HepG2 (cell line): ENCODE measurements around the gene TFAP2C. TPM values are rescaled to one million over a fixed set of nuclear protein-coding genes. Genes with fewer than 3 reads are reported as not detected.

ENCODE experiments used
- ATAC-seq: fragments of 200-7000 bp; cut with Tn5 transposase; 3 replicates; pipeline ENCODE4 v1.9.1; 2020; ENCODE audit warnings: mild to moderate bottlenecking, moderate library complexity
- BruUV-seq: library from RNA; stranded (reverse); fragments of 400-500 nt; replicated peaks from 2 replicates; lab custom pipeline; 2021; lab: Mats Ljungman, UMichigan
- CTCF ChIA-PET: fragments of 300-600 bp; formaldehyde crosslinking; extraction: SDS; loops from one replicate; lab custom pipeline; 2021; ENCODE audit warnings: low total read pairs, inconsistent platforms, low intra/inter-chr PET ratio; lab: Yijun Ruan, JAX
- POLR2A ChIA-PET: fragments of 350-600 bp; sonication (Branson Sonifier 250); formaldehyde crosslinking; loops from one replicate; lab custom pipeline; 2020; ENCODE audit warnings: antibody characterized with exemption, inconsistent platforms; lab: Yijun Ruan, JAX
- DNase-seq: peaks from one replicate; pipeline ENCODE4 v3.0.0-alpha.2; 2015; ENCODE audit warnings: low spot score
- FAIRE-seq: peaks from 3 replicates; lab custom pipeline; 2011; peaks lifted over from hg19 to GRCh38; lab: Jason Lieb, UNC
- H2AFZ ChIP-seq: one replicate; pipeline ENCODE4 v1.6.1; 2011; ENCODE audit warnings: low read length, inconsistent platforms
- H3K27ac ChIP-seq: fragments of 300-600 bp; 3 replicates; pipeline ENCODE4 v1.8.0; 2011; ENCODE audit warnings: mixed run types, mild to moderate bottlenecking, mixed read lengths, low read length, inconsistent platforms; ENCODE audit not compliant: insufficient read depth; ENCODE audit errors: extremely low read length
- H3K27me3 ChIP-seq, 2 experiments: fragments of 200-600 bp in 1 of 2; 2 replicates in 1 of 2; 3 replicates in 1 of 2; pipeline versions ENCODE4 v1.6.0 to v1.8.0; 2011; ENCODE audit warnings: low read length in 2 of 2, mild to moderate bottlenecking in 2 of 2, moderate library complexity in 2 of 2, inconsistent platforms in 1 of 2; ENCODE audit not compliant: insufficient read depth in 2 of 2, control insufficient read depth in 1 of 2
- H3K36me3 ChIP-seq, 2 experiments: fragments of 200-600 bp in 1 of 2; replicated peaks in 1 of 2; 2 replicates in 1 of 2; 3 replicates in 1 of 2; pipeline versions ENCODE4 v1.5.1 to v1.8.0; 2011; ENCODE audit warnings: low read length in 2 of 2, inconsistent platforms in 1 of 2; ENCODE audit not compliant: insufficient read depth in 2 of 2, control insufficient read depth in 1 of 2
- H3K4me1 ChIP-seq: 2 replicates; pipeline ENCODE4 v1.5.1; 2012; ENCODE audit warnings: low read length, inconsistent platforms; ENCODE audit not compliant: insufficient read depth
- H3K4me2 ChIP-seq: 2 replicates; pipeline ENCODE4 v1.6.0; 2011; ENCODE audit warnings: low read depth, low read length, inconsistent platforms
- H3K4me3 ChIP-seq, 3 experiments: fragments of 200-600 bp in 1 of 3; sonication (generic), shearing (Covaris generic) in 1 of 3; replicated peaks in 1 of 3; 2 replicates each; pipeline ENCODE4 v1.5.1; 2011 to 2016; ENCODE audit warnings: low read length in 3 of 3, inconsistent platforms in 2 of 3, low read depth in 2 of 3, mild to moderate bottlenecking in 2 of 3, control low read depth in 1 of 3, mixed read lengths in 1 of 3; ENCODE audit not compliant: insufficient read depth in 1 of 3
- H3K79me2 ChIP-seq: one replicate; pipeline ENCODE4 v1.6.1; 2011; ENCODE audit warnings: low read length, inconsistent platforms; ENCODE audit not compliant: insufficient read depth
- H3K9ac ChIP-seq: 2 replicates; pipeline ENCODE4 v1.6.0; 2011; ENCODE audit warnings: mild to moderate bottlenecking, low read depth, low read length, inconsistent platforms; ENCODE audit not compliant: insufficient read depth
- H3K9me3 ChIP-seq: 2 replicates; pipeline ENCODE4 v1.5.1; 2012; ENCODE audit warnings: mild to moderate bottlenecking, low read length
- H4K20me1 ChIP-seq: 2 replicates; pipeline ENCODE4 v1.6.0; 2011; ENCODE audit warnings: inconsistent platforms, mild to moderate bottlenecking, low read length, moderate library complexity; ENCODE audit not compliant: insufficient read depth
- EZH2 ChIP-seq: conservative IDR thresholded peaks from 2 replicates; pipeline ENCODE4 v1.6.1; 2012; ENCODE audit warnings: mild to moderate bottlenecking, low read depth, low read length, moderate library complexity
- HDAC1 ChIP-seq: sonication (generic); formaldehyde crosslinking; IDR thresholded peaks from 2 replicates; pipeline ENCODE4 v1.5.1; 2020; ENCODE audit warnings: mild to moderate bottlenecking, missing genetic modification reagents
- HNRNPL ChIP-seq: fragments of 200-400 bp; formaldehyde crosslinking; IDR thresholded peaks from 2 replicates; pipeline ENCODE4 v1.6.1; 2017; ENCODE audit warnings: mild to moderate bottlenecking, low read depth, low read length
- KDM3A ChIP-seq: IDR thresholded peaks from 2 replicates; pipeline ENCODE4 v1.6.1; 2018; ENCODE audit warnings: low read depth, missing compliant biosample characterization
- SMAD3 ChIP-seq: sonication (generic); formaldehyde crosslinking; IDR thresholded peaks from 2 replicates; pipeline ENCODE4 v1.4.0; 2020; ENCODE audit warnings: missing genetic modification reagents
- TERF1 ChIP-seq: sonication (generic); formaldehyde crosslinking; IDR thresholded peaks from 2 replicates; pipeline ENCODE4 v1.8.0; 2022; ENCODE audit warnings: mild to moderate bottlenecking, missing genetic modification reagents, moderate library complexity
- ZNF652 ChIP-seq: IDR thresholded peaks from 2 replicates; pipeline ENCODE4 v1.6.1; 2016; ENCODE audit warnings: low read depth, borderline replicate concordance
- ZNF672 ChIP-seq: sonication (generic); formaldehyde crosslinking; IDR thresholded peaks from 2 replicates; pipeline ENCODE4 v1.8.1; 2022; ENCODE audit warnings: missing genetic modification reagents
- ZNF713 ChIP-seq: sonication (generic); formaldehyde crosslinking; IDR thresholded peaks from 2 replicates; pipeline ENCODE4 v1.4.0; 2020; ENCODE audit warnings: mild to moderate bottlenecking, missing genetic modification reagents
- ZNF792 ChIP-seq: IDR thresholded peaks from 2 replicates; pipeline ENCODE4 v1.6.1; 2016
- WGBS: methylation state at CpG from one replicate; pipeline ENCODE4 v1.1.6; 2017; ENCODE audit warnings: low lambda C conversion rate; 5-methylcytosine and 5-hydroxymethylcytosine counted together
- in situ Hi-C: cut with HindIII; loops from 2 replicates; pipeline ENCODE4 v1.10.0; 2017; ENCODE audit warnings: low pct_unique_long_range_greater_than_20kb; ENCODE audit not compliant: extremely low pct_ligation_motif_present
- intact Hi-C: fragments of 100-400 bp; cut with micrococcal nuclease; formaldehyde crosslinking; loops from one replicate; pipeline ENCODE4 v1.10.0; 2022; ENCODE audit not compliant: unreplicated experiment
- polyA plus RNA-seq, 8 experiments: library from polyadenylated mRNA; depleted of rRNA in 3 of 8; stranded (reverse) in 7 of 8; unstranded in 1 of 8; fragments of >200 nt; fragmentation: Illumina TruSeq in 4 of 8; extraction: Trizol in 4 of 8; gene quantifications; 2 replicates each; pipeline versions ENCODE4 v1.2.1 to v1.2.3, GENCODE V29; 2011 to 2016; ENCODE audit warnings: low read depth in 4 of 8, missing spikeins in 1 of 8, mixed read lengths in 1 of 8; ENCODE audit not compliant: insufficient read depth in 1 of 8
- total RNA-seq, 5 experiments: library from RNA; depleted of rRNA; stranded (reverse); fragments of >200 nt; fragmentation: Illumina TruSeq; extraction: Trizol; gene quantifications; 2 replicates each; pipeline ENCODE4 v1.2.3, GENCODE V29; 2016; ENCODE audit warnings: low read depth in 1 of 5
- TF ChIP-seq, protein P1 (sequence below): sonication (generic); formaldehyde crosslinking; IDR thresholded peaks from 2 replicates; pipeline ENCODE4 v1.5.0; 2020; ENCODE audit warnings: missing genetic modification reagents, mild to moderate bottlenecking, borderline replicate concordance
- TF ChIP-seq, protein P2 (sequence below): sonication (generic); formaldehyde crosslinking; IDR thresholded peaks from 2 replicates; pipeline ENCODE4 v1.5.1; 2020; ENCODE audit warnings: mild to moderate bottlenecking, missing genetic modification reagents, borderline replicate concordance
- TF ChIP-seq, protein P3 (sequence below): sonication (generic); formaldehyde crosslinking; conservative IDR thresholded peaks from 2 replicates; pipeline ENCODE4 v1.4.0; 2020; ENCODE audit warnings: missing genetic modification reagents
- TF ChIP-seq, protein P4 (sequence below): sonication (generic); formaldehyde crosslinking; IDR thresholded peaks from 2 replicates; pipeline ENCODE4 v1.4.0; 2020; ENCODE audit warnings: missing genetic modification reagents
- TF ChIP-seq, protein P5 (sequence below): sonication (generic); formaldehyde crosslinking; IDR thresholded peaks from 2 replicates; pipeline ENCODE4 v1.5.1; 2020; ENCODE audit warnings: missing genetic modification reagents, mild to moderate bottlenecking, borderline replicate concordance
- TF ChIP-seq, protein P6 (sequence below): sonication (generic); formaldehyde crosslinking; IDR thresholded peaks from 2 replicates; pipeline ENCODE4 v1.4.0; 2020; ENCODE audit warnings: mild to moderate bottlenecking, missing genetic modification reagents

TFAP2C gene
- total and polyA plus RNA-seq, 2 of the 13 experiments (the other 11 are each of a cell fraction or from before 2014, with no cell fraction given) = not detected

- Histone ChIP-seq H4K20me1 (no peaks in the 10 kb centered on the region), H3K4me1 (0 out of 2 replicates have a peak, but pooled peaks cover 6% of the 10 kb centered on the region), H3K9ac (no peak overlapping the region), H3K4me2 (no peak overlapping the region), H3K27me3 (peaks cover 0 to 6% of the 10 kb centered on the region in 2 experiments; a peak in 1 of 5 replicates), H3K36me3 (no peaks in the 10 kb centered on the region), H3K79me2 (no peaks in the 10 kb centered on the region), H3K4me3 (no peak overlapping the region), H3K9me3 (no peaks in the 10 kb centered on the region), H3K27ac (no peak overlapping the region), H2AFZ (no peak overlapping the region)
- ATAC-seq (no peak), FAIRE-seq (no peak), DNase-seq (no peak)
- no TSS peak for BruUV-seq
- WGBS = 10% methylated on average over 2 of the region's 2 CpGs
- in situ Hi-C loops (no loop called here), intact Hi-C loops (no loop called here)
- ChIA-PET POLR2A (no interaction called here), CTCF (no interaction called here)
- TF ChIP-seq, protein P1, sequence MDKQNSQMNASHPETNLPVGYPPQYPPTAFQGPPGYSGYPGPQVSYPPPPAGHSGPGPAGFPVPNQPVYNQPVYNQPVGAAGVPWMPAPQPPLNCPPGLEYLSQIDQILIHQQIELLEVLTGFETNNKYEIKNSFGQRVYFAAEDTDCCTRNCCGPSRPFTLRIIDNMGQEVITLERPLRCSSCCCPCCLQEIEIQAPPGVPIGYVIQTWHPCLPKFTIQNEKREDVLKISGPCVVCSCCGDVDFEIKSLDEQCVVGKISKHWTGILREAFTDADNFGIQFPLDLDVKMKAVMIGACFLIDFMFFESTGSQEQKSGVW (CRISPR knock-in tag) = no peak
- TF ChIP-seq ZNF713 (CRISPR knock-in tag) (no peak), SMAD3 (CRISPR knock-in tag) (no peak), HDAC1 (CRISPR knock-in tag) (no peak), HNRNPL (no peak), EZH2 (no peak), ZNF672 (CRISPR knock-in tag) (no peak), ZNF792 (CRISPR knock-in tag) (no peak), TERF1 (CRISPR knock-in tag) (no peak), KDM3A (CRISPR knock-in tag) (no peak), ZNF652 (no peak)
- TF ChIP-seq, protein P2, sequence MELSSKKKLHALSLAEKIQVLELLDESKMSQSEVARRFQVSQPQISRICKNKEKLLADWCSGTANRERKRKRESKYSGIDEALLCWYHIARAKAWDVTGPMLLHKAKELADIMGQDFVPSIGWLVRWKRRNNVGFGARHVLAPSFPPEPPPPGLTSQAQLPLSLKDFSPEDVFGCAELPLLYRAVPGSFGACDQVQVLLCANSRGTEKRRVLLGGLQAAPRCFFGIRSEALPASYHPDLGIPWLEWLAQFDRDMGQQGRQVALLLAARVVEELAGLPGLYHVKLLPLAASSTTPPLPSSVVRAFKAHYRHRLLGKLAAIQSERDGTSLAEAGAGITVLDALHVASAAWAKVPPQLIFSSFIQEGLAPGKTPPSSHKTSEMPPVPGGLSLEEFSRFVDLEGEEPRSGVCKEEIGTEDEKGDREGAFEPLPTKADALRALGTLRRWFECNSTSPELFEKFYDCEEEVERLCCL (CRISPR knock-in tag) = no peak
- TF ChIP-seq, protein P3, sequence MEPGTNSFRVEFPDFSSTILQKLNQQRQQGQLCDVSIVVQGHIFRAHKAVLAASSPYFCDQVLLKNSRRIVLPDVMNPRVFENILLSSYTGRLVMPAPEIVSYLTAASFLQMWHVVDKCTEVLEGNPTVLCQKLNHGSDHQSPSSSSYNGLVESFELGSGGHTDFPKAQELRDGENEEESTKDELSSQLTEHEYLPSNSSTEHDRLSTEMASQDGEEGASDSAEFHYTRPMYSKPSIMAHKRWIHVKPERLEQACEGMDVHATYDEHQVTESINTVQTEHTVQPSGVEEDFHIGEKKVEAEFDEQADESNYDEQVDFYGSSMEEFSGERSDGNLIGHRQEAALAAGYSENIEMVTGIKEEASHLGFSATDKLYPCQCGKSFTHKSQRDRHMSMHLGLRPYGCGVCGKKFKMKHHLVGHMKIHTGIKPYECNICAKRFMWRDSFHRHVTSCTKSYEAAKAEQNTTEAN = no peak
- TF ChIP-seq, protein P4, sequence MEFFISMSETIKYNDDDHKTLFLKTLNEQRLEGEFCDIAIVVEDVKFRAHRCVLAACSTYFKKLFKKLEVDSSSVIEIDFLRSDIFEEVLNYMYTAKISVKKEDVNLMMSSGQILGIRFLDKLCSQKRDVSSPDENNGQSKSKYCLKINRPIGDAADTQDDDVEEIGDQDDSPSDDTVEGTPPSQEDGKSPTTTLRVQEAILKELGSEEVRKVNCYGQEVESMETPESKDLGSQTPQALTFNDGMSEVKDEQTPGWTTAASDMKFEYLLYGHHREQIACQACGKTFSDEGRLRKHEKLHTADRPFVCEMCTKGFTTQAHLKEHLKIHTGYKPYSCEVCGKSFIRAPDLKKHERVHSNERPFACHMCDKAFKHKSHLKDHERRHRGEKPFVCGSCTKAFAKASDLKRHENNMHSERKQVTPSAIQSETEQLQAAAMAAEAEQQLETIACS (CRISPR knock-in tag) = no peak
- TF ChIP-seq, protein P5, sequence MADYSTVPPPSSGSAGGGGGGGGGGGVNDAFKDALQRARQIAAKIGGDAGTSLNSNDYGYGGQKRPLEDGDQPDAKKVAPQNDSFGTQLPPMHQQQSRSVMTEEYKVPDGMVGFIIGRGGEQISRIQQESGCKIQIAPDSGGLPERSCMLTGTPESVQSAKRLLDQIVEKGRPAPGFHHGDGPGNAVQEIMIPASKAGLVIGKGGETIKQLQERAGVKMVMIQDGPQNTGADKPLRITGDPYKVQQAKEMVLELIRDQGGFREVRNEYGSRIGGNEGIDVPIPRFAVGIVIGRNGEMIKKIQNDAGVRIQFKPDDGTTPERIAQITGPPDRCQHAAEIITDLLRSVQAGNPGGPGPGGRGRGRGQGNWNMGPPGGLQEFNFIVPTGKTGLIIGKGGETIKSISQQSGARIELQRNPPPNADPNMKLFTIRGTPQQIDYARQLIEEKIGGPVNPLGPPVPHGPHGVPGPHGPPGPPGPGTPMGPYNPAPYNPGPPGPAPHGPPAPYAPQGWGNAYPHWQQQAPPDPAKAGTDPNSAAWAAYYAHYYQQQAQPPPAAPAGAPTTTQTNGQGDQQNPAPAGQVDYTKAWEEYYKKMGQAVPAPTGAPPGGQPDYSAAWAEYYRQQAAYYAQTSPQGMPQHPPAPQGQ = no peak
- TF ChIP-seq, protein P6, sequence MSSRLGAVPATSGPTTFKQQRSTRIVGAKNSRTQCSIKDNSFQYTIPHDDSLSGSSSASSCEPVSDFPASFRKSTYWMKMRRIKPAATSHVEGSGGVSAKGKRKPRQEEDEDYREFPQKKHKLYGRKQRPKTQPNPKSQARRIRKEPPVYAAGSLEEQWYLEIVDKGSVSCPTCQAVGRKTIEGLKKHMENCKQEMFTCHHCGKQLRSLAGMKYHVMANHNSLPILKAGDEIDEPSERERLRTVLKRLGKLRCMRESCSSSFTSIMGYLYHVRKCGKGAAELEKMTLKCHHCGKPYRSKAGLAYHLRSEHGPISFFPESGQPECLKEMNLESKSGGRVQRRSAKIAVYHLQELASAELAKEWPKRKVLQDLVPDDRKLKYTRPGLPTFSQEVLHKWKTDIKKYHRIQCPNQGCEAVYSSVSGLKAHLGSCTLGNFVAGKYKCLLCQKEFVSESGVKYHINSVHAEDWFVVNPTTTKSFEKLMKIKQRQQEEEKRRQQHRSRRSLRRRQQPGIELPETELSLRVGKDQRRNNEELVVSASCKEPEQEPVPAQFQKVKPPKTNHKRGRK = no peak
These were observed 27.9 kb upstream of the TFAP2C start for GRCh38 chr20:56601166-56601565.
